Stimulated activated CD4-positive, alpha-beta T cell treated with anti-CD3 and anti-CD28 coated beads, Interleukin-2, amount 100 ng/mL, for 4 hours (primary cell): ENCODE results near the gene VAPB.

Source experiments
- DNase-seq: peaks from one replicate; pipeline ENCODE4 v3.0.0-alpha.2; 2020; ENCODE audit warnings: low read depth

Gene VAPB

DNA sequence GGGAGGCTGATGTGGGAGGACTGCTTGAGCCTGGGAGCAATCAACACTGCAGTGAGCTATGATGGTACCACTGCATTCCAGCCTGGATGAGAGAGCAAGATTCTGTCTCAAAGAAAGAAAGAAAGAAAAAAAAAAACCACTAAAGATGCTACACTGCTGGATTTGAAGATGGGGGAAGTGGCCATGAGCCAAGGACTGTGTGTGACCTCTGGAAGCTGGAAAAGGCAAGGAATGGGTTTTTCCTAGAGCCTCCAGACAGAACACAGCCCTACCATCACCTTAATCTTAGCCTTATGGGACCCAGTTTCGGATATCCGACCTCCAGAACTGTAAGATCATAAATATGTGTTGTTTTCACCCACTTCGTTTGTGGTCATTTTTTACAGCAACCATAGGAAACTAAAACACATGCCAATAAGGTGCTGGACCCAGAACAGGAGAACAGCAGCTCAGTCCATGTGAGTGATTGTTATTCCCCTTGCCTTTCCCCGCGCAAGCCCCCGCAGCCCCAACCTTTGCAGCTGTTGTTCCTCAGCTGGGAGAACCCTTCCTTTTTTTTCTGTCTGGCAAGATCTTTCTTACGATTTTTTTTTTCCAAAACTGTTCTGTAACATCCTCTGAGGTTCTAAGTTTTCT lies 11.1 kb upstream of the VAPB start:
- DNase-seq, result no peak

DNA sequence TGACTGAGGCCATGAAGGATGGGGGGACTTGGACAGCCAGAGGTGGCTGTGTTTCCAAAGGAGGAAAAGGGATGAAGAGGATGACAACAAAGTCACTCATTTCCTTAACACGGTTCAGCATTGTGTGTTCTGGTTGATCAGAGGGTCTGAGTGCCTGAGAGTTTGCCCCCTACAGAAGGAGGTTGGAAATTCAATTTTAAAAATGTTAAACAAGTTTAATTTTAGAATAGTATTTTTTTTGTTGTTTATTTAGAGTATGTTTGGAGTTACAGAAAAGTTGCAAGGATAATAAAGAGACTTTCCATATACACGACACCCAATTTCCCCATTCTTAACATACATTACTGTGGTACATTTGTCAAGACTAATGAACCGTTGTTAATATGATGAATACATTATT lies 10.3 kb upstream of the VAPB start:
- DNase-seq, result no peak

DNA sequence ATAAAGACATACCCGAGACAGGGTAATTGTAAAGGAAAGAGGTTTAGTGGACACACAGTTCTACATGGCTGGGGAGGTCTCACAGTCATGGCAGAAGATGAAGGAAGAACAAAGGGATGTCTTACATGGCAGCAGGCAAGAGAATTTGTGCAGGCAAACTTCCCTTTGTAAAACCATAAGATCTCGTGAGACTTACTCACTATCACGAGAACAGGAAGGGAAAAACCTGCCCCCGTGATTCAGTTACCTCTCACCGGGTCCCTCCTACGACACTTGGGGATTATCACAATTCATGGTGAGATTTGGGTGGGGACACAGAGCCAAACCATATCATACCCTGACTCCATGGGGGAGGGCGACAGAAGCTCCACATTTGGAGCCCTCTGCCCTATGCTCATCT lies 7.4 kb upstream of the VAPB start:
- no peak for DNase-seq

DNA sequence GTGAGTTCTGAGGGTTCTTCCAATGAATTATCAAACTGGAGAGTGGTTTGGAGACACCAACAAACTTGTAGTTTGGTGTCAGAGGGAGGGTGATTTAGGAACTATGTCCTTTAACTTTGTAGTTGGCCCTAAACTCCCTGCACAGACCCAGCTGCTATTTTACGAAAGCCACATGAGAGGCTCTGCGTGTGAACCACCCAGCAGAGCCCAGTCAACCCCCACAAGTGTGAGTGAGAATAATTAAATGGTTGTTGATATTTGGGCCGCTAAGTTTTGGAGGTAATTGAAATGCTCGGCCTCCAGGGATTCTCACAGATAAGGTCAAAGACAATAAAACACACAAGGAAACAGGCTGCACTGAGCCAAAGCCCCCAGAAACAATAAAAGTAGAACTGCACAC lies 6.9 kb upstream of the VAPB start:
- DNase-seq, result no peak

DNA sequence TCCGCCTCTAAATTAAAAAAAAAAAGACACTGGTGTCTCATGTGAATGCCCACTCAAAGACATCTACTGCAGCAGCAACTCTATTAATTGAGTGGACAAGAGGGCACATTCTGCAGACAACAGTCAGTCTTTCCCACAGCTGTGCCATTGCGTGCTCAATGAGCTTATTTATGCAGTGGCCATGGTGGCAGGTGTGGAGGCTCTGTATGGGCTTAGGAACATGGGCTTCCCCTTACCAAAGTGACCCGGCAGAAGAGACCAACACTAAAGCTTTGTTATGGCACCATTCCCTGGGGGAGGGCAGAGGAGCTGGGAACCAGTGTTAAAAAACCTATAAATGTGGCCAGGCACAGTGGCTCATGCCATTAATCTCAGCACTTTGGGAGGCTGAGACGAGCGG lies 4.2 kb upstream of the VAPB start:
- no peak for DNase-seq

DNA sequence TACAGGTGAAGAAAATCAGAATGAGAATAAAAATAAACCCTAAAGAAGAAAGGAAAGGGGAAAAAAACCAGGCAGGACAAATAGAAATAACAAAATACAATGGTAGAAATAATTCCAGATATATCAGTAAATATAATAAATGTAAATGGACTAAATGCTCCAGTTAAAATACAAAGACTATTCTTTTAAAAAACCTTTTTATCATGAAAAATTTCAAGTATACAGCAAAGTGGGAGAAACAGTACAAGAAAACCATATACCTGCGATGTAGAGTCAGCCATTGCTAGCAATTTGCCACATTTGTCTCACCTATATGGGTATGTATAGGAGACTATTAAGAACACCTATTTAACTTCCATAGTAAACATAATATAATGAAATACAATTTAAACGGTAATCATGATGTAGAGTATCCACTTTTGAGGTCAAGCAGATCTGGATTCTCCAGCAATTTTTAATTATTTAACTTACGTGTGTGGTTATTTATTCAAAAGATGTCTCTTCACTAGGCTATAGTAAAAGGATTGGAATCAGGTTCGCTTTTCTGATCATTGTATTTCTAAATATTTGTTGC lies 914 bp upstream of the VAPB start:
- DNase-seq, result no peak

DNA sequence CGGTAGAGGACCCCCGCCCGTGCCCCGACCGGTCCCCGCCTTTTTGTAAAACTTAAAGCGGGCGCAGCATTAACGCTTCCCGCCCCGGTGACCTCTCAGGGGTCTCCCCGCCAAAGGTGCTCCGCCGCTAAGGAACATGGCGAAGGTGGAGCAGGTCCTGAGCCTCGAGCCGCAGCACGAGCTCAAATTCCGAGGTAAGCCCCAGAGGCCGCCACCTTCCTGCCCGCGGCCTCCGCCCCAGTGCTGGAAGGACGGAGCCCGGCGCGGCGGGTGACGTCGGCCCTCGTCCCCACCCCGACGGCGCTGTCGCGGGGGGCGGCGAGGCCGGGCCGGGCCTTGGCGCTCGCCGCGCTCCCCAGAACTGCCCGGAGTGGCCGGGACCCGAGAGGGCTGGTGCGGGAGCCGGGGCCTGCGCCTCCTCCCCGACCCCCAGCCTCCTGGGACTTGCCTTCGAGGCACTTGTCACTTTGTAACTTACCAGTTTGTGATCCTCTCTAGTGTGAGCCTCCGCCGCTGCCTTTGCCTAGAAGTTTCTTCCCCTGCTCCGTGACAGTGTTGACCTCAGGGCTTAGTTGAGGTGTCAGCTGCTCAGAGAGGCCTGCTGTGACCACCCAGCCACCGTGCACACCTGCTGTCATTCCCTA lies 417 bp downstream of the VAPB start:
- no peak for DNase-seq

DNA sequence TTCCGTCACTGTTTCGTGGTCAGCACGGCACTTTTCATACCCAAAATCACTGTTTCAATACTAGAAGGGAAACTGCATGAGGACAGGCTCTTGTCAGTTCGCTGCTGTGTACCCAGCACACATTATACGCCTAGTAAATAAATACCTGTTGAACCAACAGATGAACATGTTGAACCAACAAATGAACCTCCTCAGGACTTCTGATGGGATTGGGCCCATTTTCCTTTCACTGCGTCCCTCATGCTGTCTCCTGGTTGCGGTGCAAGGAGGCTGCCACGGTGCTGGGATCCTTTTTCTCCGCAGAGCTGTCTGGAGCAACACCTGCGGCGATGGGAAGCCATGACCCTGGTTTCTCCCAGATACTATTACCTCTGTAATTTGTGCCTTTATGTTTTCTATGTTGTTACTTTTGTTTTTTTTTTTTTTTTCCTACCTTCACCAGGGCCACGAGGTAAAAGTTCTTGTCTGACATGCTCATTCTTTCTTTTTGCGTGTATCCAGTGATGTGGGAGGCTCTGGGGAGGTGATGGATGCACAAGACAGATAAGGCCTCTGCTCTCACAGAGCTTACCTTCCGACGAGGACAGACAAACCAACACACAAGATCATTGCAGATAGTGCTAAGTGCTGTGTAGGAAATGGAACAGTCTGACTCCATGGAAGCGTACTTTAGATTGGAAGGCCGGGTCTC lies 1.1 kb downstream of the VAPB start:
- DNase-seq, result no peak

DNA sequence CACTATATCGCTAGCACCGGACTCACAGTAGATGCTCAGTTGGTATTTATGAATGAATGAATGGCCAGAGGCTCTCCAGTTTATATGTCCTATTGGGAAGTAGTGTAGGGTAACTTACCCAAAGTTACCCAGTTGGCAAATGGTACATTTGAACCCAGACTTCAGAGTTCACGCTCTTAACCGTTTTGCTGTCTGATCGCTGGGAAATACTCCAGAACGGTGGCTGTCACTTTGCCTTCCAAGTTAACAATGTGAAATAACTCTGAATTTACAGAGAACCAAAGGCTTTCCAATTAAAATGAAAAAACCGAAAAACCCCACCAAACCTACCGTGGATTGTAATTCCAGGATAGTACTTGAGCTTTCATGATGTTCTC lies 1.6 kb downstream of the VAPB start:
- DNase-seq, result no peak

DNA sequence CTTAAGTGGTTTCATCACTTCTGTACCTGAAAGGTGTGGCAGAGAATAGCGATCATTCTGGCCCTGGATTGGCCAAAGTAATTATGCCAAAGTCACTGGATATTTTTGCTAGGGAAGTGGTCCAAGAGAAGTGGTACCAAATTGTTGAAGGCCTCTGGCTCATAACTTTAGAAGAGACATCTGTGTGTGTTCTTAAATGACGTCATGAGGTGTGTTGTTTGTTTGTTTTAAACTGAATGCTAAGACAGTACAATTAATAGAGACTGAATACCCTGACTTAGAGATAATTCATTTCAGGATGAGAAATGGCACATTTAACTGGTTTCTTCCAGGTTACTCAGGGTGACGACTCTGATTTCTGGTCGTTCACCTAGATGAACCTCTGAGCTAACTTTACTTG lies 3.3 kb downstream of the VAPB start:
- DNase-seq, result no peak

DNA sequence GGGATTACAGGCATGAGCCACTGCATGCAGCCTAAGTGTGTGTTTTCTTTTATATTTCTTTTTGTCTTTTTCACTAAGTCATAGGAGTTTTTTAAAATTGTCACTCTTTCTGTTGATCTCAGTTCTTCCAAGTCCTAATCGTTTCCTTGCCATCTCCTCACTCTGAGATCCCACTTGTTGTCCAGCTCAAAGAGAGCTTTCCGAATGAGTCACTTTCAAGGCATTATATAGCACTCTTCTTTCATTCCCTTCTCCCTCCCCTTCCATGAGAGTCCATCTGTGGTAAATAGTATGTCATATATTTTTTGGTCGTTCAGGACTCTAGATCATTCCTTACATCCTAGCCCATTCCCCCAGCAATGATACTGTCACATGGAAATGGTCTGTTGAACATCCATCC lies 4.3 kb downstream of the VAPB start:
- no peak for DNase-seq

DNA sequence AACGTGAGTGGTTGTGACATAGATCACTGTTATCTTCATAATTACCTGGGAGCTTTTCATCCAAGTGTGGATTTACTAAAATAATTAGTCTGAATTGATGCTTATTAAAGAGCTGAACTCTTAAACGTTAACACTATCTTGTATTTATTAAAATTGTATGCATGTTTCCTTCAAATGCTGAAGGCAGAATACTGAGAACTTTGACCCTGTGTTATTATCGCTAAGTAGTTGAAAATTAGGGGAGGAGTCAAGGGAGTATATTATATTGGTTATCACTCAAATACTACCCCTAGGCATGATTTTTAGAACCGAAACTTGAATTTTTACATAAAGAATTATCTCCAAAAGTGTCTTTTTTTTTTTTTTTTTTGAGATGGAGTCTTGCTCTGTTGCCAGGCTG lies 5.8 kb downstream of the VAPB start:
- no peak for DNase-seq

DNA sequence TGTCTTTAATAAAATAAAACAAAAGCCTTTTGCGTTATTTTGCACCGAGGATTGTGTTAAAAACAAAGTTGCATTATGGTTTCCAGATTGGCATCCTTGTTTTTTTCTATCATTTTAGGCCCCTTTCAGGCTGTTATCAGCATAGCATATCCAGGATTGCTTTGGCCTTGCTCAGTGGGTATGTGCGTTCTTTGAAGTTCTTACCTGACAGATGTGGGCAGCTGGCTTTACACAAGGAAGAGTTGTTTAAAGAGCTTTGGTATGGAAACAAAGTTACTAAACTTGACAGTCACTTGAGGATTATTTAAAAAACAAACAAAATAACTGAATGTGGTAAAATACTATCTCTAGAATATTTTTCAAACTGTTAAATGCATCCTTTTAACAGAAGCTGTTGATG lies 6.6 kb downstream of the VAPB start:
- no peak for DNase-seq

DNA sequence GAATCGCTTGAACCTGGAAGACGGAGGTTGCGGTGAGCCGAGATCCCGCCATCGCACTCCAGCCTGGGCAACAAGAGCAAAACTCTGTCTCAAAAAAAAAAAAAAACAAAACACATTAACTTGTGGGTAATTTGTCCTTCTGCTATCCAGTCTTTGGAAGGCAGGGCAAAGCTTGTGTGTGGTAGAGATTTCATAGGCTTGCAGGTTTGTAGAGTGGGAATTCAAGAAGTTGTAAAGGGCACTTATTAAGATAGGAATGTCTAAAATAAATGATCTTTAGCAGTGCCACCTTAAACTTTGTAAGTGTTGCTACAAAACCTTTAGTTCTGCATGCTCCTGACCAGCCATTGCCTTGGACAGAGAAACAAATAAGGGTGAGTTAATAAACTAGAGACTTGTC lies 8.4 kb downstream of the VAPB start:
- no peak for DNase-seq

DNA sequence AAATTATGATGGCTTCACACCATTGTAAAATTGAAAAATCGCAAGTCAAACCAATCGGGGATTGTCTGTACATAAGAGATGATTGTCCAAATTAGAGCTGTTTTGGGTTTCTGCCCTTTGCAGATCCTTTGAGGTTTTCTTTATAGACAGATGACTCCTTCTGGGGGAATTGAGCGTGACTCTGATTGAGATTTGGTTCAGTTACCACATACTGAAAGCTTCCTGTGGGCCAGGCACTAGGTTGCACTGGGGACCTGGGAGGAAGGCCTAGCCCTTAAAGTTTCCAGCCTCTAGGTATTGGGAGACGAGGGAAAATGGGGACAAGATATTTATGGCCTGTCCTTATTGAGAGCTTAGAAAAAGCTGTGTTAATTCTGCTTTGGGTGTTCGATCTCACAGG lies 9.2 kb downstream of the VAPB start:
- no peak for DNase-seq

DNA sequence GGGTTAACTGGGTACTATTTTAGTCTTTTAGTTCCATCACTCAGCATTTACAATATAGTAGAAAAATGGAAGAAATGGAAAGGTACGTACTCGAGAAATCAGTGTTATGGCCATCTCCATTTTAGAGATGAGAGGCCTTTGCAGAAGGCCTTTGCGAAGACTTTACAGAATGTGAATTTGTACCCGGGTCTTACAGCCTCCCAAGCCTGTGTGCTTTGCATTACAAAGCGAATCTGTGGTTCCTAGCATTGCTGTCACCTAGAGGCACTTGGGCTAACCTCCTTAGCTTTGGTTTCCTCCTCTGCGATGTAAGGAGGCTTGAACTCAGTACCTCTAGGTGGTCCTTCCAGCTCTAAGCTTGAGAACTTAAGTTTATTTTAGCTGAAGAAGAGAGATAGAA lies 10.9 kb downstream of the VAPB start:
- no peak for DNase-seq

DNA sequence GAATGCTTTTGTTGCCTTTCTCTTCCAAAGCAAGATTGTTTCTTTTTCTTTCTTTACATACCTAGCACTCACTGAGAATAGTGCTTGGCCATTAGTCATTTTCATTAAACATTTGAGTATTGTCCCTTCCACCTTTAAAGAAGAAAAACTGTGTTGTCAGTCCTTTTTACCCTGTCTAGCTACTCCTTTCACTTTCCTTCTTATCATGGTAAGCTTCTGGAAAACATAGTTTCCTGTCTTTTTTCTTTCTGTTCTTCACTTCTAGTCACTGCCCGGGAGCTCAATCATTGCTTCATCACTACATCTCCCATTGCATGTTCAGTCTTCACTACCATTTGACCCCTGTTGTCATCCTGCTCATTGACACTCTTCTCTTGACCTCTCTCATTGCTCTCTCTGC lies 12.1 kb downstream of the VAPB start:
- DNase-seq, result no peak

DNA sequence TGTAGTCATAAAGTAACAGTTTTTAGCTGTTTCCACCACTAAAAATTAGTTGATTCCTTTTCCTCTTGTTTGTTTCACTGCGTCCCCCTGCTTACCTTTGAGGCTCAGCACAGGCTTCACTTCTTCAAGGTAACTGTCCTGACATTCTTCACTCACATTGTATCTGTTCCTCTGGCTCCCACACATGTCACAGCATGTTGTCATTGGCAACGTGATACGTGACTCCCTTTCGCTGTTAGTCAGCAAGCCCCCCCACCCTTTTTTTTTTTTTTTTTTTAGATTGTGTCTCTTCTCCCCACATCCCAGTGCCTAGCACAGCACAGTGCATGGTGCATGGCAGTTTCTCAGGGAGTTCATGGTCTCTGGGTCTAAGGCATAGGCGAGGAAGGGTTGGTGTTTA lies 13.3 kb downstream of the VAPB start:
- DNase-seq, result peak; percentile 5

DNA sequence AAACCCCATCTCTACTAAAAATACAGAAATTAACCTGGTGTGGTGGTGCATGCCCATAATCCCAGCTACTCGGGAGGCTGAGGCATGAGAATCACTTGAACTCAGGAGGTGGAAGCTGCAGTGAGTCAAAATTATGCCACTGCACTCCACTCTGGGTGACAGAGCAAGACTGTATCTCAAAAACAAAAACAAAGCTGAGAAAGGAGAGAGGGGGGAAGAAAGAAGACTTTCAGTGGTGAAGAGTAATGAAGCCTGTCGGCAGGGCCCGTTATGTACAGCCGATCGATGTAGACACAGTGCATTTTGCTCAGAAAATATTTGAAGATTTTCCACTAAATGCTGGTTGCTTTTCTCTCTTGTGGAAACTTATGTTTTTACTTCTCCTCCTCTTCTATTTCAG lies 13.8 kb downstream of the VAPB start:
- no peak for DNase-seq

DNA sequence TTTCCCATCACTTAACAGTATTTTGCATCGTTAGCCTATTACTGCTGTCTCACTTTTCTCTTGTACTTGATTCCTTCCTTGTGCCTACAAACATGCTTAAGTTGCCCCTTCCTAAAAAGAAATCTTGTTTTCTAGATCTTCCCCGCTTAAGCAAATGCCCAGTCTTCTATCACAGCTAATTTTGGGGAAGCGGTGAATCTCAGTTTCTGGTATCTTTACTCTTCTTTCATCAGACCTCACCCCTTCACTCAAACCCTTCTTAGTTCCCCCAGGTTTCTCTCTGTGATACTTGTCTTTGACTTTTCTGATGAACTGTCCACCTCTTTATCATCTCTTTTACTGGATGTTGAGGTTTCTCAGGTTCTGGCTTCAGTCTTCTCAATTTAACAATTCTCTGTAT lies 14.2 kb downstream of the VAPB start:
- no peak for DNase-seq

DNA sequence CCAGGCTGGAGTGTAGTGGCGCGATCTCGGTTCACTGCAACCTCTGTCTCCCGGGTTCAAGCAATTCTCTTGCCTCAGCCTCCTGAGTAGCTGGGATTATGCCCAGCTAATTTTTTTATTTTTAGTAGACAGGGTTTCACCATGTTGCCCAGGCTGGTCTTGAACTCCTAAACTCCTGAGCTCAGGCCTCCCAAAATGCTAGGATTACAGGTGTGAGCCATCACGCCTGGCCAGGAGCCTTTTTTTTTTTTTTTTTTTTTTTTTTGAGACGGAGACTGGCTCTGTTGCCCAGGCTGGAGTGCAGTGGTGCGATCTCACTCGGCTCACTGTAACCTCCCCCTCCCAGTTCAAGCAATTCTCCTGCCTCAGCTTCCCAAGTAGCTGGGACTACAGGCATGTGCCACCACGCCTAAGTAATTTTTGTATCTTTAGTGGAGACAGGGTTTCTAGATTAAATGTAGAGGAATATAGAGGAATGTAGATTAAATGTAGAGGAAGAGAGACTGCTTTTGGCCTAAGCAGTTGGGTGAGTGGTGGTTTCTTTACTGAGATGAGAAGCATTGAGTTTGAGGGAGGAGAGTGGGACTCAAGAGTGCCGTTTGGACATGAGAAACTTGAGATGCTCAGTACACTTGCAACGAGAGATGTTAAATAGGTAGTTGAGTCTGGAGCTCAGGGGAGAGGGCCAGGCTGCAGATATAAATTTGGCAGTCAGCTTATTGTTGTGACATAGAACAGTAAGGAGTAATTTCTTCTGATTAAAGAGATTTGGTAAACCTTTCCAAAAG lies 16.7 kb downstream of the VAPB start:
- no peak for DNase-seq

DNA sequence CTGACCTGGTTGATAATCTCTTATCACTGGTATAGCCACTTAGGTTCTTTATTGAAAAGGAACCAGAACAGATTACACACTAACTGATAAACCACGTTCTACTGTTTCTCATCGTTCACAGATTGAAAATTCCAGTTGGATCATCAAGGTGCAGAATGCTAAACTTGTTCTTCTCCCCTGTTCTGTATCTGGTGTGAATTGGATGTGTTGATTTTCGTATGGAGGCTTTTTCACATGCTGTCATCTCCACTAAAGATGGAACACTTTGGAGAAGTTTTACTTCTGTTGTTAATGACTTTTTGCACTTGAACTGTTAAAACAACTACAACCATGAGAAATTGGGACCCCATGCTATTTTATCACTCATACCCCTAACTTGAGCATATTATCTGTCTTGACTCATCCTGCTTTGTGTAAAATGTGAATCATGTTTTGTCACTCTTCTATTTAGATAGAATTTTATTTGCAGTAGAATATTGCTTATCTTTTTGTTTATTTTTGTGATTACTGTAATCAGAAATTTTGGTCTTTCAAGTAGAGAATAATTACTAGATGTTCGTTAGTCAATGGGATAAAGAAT lies 17.5 kb downstream of the VAPB start:
- DNase-seq, result no peak
